Loucy (cell line): ENCODE data around the gene CPSF4.

Experiments
- H2AFZ ChIP-seq: fragments of 200-600 bp; sonication (generic); 2 replicates; pipeline ENCODE4 v1.6.0; 2016; ENCODE audit warnings: antibody characterized with exemption, mild to moderate bottlenecking, low read length, moderate library complexity
- H3F3A ChIP-seq: fragments of 200-600 bp; 2 replicates; pipeline ENCODE4 v1.6.0; 2016; ENCODE audit warnings: antibody characterized with exemption, low read depth, mild to moderate bottlenecking
- H3K27me3 ChIP-seq: fragments of 200-600 bp; sonication (generic); 2 replicates; pipeline ENCODE4 v1.6.1; 2014; ENCODE audit warnings: low read length, mild to moderate bottlenecking; ENCODE audit not compliant: insufficient read depth, poor library complexity, severe bottlenecking
- H3K36me3 ChIP-seq: fragments of 200-600 bp; sonication (generic); 2 replicates; pipeline ENCODE4 v1.6.1; 2016; ENCODE audit warnings: low read length; ENCODE audit not compliant: insufficient read depth
- H3K4me1 ChIP-seq: fragments of 200-600 bp; sonication (generic); 2 replicates; pipeline ENCODE4 v1.5.1; 2014; ENCODE audit warnings: low read length, mild to moderate bottlenecking; ENCODE audit not compliant: insufficient read depth, poor library complexity, severe bottlenecking
- H3K4me2 ChIP-seq: fragments of 200-600 bp; sonication (generic); 2 replicates; pipeline ENCODE4 v1.6.0; 2014; ENCODE audit warnings: antibody characterized with exemption, low read length, low read depth, mild to moderate bottlenecking; ENCODE audit not compliant: poor library complexity, severe bottlenecking
- H3K4me3 ChIP-seq: fragments of 200-600 bp; sonication (generic); 2 replicates; pipeline ENCODE4 v1.5.1; 2014; ENCODE audit warnings: low read length, mild to moderate bottlenecking, mixed read lengths; ENCODE audit not compliant: poor library complexity, severe bottlenecking
- H3K79me2 ChIP-seq: fragments of 200-600 bp; sonication (generic); 2 replicates; pipeline ENCODE4 v1.6.1; 2014; ENCODE audit warnings: low read length; ENCODE audit not compliant: insufficient read depth
- H3K9ac ChIP-seq: fragments of 200-600 bp; sonication (generic); 2 replicates; pipeline ENCODE4 v1.6.0; 2014; ENCODE audit warnings: mild to moderate bottlenecking, low read depth, low read length, moderate library complexity; ENCODE audit not compliant: poor library complexity, severe bottlenecking
- H3K9me2 ChIP-seq: fragments of 200-600 bp; sonication (generic); replicated peaks from 2 replicates; pipeline ENCODE4 v1.6.1; 2016; ENCODE audit warnings: low read depth, low read length, mixed read lengths
- H3K9me3 ChIP-seq: fragments of 200-600 bp; sonication (generic); 2 replicates; pipeline ENCODE4 v1.6.1; 2014; ENCODE audit warnings: mild to moderate bottlenecking, antibody characterized with exemption, low read length, low read depth; ENCODE audit not compliant: insufficient read depth
- H4K20me1 ChIP-seq: fragments of 200-600 bp; sonication (generic); 2 replicates; pipeline ENCODE4 v1.6.0; 2014; ENCODE audit warnings: antibody characterized with exemption, low read length, mild to moderate bottlenecking; ENCODE audit not compliant: insufficient read depth, poor library complexity, severe bottlenecking
- EZH2phosphoT487 ChIP-seq: fragments of 200-600 bp; IDR thresholded peaks from 2 replicates; pipeline ENCODE4 v1.6.1; 2018; ENCODE audit warnings: antibody characterized with exemption, mild to moderate bottlenecking, moderate library complexity, borderline replicate concordance
- TF ChIP-seq, protein P1 (sequence below): fragments of 200-600 bp; sonication (generic); conservative IDR thresholded peaks from 2 replicates; pipeline ENCODE4 v1.5.1; 2014; ENCODE audit warnings: mild to moderate bottlenecking, antibody characterized with exemption, low read length

Gene CPSF4

DNA sequence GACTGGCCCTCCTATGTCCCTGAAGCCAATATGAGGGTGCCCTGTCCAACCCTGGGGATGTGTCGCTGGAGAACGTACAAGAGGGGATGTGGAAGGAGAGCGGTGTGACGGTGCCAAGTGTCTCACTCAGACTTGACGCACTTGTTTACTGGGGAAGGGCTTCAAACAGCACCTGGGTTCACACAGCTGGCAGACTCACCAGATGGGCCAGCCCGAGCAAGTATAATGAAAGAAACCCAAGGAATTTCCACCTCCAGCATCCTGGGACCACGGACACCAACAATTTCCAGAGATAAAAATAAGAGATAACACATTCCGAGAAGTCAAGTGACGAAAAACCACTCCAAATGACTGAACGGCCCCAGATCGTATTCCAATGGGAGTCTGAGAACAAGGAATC lies 21.9 kb downstream of the CPSF4 start:
- Histone ChIP-seq H3K4me2 (peak overlapping the region; percentile 35), H3K36me3 (peaks cover 38% of the 10 kb centered on the region)

DNA sequence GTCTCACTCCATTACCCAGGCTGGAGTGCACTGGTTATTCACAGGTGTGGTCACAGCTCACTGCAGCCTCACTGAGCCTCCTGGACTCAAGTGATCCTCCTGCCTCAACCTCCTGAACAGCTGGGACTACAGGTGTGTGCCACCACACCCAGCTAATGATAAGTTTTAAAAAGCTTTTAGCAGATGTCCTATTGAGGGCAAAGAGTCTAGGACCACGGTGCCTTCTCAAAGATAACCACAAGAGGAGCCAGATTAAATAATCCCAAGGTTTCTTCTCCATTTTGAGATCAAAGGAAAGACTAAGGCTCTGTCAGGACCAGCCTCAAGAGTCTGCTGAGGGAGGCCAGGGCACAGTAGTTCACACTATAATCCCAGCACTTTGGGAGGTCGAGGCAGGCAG lies 22.5 kb downstream of the CPSF4 start:
- Histone ChIP-seq H3K79me2 (peaks cover 85% of the 10 kb centered on the region), H3K4me3 (no peak overlapping the region), H3K4me2 (peak overlapping the region; percentile 35), H3K27me3 (no peaks in the 10 kb centered on the region), H3K36me3 (peaks cover 33% of the 10 kb centered on the region), H2AFZ (no peak overlapping the region), H3K9me2 (no peaks in the 10 kb centered on the region), H3K9me3 (no peaks in the 10 kb centered on the region), H4K20me1 (peaks cover 60% of the 10 kb centered on the region), H3F3A (no peaks in the 10 kb centered on the region), H3K4me1 (peaks cover 18% of the 10 kb centered on the region), H3K9ac (no peak overlapping the region)
- TF ChIP-seq, protein P1, sequence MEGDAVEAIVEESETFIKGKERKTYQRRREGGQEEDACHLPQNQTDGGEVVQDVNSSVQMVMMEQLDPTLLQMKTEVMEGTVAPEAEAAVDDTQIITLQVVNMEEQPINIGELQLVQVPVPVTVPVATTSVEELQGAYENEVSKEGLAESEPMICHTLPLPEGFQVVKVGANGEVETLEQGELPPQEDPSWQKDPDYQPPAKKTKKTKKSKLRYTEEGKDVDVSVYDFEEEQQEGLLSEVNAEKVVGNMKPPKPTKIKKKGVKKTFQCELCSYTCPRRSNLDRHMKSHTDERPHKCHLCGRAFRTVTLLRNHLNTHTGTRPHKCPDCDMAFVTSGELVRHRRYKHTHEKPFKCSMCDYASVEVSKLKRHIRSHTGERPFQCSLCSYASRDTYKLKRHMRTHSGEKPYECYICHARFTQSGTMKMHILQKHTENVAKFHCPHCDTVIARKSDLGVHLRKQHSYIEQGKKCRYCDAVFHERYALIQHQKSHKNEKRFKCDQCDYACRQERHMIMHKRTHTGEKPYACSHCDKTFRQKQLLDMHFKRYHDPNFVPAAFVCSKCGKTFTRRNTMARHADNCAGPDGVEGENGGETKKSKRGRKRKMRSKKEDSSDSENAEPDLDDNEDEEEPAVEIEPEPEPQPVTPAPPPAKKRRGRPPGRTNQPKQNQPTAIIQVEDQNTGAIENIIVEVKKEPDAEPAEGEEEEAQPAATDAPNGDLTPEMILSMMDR = peak; percentile 20; the same call in 1 of the 2 replicates
- no peak for TF ChIP-seq EZH2phosphoT487

More for the DNA sequence above, 21.9 kb downstream of the CPSF4 start:
- peaks cover 17% of the 10 kb centered on the region for H3K4me1 ChIP-seq
- H3K9me3 ChIP-seq = no peaks in the 10 kb centered on the region
- H4K20me1 ChIP-seq = peaks cover 60% of the 10 kb centered on the region
- H3K9ac ChIP-seq = no peak overlapping the region
- H3K9me2 ChIP-seq = no peaks in the 10 kb centered on the region
- TF ChIP-seq EZH2phosphoT487 = no peak
- TF ChIP-seq, protein P1 = no peak
- no peaks in the 10 kb centered on the region for H3F3A ChIP-seq
- H2AFZ ChIP-seq = no peak overlapping the region
- peaks cover 81% of the 10 kb centered on the region for H3K79me2 ChIP-seq
- no peak overlapping the region for H3K4me3 ChIP-seq
- no peaks in the 10 kb centered on the region for H3K27me3 ChIP-seq

DNA sequence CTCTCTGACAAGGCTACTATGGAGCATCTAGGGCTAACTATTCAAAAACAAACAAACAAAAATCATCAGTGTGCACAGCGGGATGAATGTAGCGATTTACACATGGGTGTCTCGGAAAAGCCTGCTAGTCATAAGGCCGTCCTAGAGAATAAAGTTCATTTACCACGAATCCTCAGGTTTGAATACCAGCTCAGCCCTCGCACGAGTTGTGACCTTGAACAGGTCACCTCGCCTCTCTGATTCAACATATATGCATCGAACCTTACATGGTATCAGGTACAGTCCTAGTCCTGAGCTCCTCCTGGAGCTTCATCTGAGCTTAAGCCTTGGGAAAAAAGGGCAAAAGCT lies 26.7 kb downstream of the CPSF4 start:
- Histone ChIP-seq H3K27me3 (no peaks in the 10 kb centered on the region), H3K9me3 (no peaks in the 10 kb centered on the region), H3K79me2 (peaks cover 54% of the 10 kb centered on the region), H3K4me1 (peaks cover 20% of the 10 kb centered on the region), H4K20me1 (peaks cover 29% of the 10 kb centered on the region), H3K4me2 (peak overlapping the region; percentile 97), H2AFZ (0 out of 2 replicates have a peak overlapping the region, but pooled peaks have one; percentile 99), H3K9me2 (no peaks in the 10 kb centered on the region), H3K36me3 (no peaks in the 10 kb centered on the region), H3K4me3 (peak overlapping the region; percentile 83), H3K9ac (peak overlapping the region; percentile 86), H3F3A (no peaks in the 10 kb centered on the region)
- TF ChIP-seq EZH2phosphoT487 = no peak
- TF ChIP-seq, protein P1 = no peak
